Cardiac fibroblast (primary cell): ENCODE results near the gene NOMO2.
"Not testable (repeated sequence)": the region's sequence is repeated elsewhere in the genome, so short reads cannot be mapped to it uniquely, and the experiment has no call there.

Experiments
- DNase-seq, 2 donors: peaks; one replicate each; pipeline versions ENCODE4 v3.0.0 to v3.0.0-alpha.2; 2010; ENCODE audit warnings: low read depth in 2 of 2
- H3K4me3 ChIP-seq, 2 donors: replicated peaks in 1 of 2; 1 replicate in 1 of 2; 2 replicates in 1 of 2; pipeline ENCODE4 v1.5.1; 2011; ENCODE audit warnings: low read depth in 2 of 2, low read length in 2 of 2, mild to moderate bottlenecking in 2 of 2, moderate library complexity in 1 of 2
- TF ChIP-seq, protein P1 (sequence below): IDR thresholded peaks from one replicate; pipeline ENCODE4 v1.5.1; 2011; ENCODE audit warnings: low read depth, mild to moderate bottlenecking, low read length, inconsistent platforms

The NOMO2 gene

DNA sequence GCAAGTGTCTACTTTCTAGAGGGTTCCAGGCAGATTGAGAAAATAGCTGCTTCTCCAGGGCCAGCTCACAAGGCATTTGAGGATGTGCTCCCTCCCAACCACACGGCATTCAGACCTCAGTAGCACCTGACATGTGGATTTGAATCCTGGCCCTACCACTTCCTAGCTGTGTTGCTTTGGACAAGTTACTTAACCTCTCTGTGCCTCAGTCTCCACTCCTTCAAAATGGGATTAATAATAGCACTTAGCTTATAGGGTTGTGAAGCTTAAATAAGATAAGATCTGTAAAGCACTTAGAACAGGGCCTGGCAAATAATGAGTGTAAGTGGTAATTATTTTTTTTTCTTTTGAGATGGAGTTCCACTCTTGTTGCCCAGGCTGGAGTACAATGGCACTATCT, 21.0 kb upstream of the NOMO2 start:
- H3K4me3 ChIP-seq: no peak overlapping the region
- DNase-seq: no peak
- TF ChIP-seq, protein P1, sequence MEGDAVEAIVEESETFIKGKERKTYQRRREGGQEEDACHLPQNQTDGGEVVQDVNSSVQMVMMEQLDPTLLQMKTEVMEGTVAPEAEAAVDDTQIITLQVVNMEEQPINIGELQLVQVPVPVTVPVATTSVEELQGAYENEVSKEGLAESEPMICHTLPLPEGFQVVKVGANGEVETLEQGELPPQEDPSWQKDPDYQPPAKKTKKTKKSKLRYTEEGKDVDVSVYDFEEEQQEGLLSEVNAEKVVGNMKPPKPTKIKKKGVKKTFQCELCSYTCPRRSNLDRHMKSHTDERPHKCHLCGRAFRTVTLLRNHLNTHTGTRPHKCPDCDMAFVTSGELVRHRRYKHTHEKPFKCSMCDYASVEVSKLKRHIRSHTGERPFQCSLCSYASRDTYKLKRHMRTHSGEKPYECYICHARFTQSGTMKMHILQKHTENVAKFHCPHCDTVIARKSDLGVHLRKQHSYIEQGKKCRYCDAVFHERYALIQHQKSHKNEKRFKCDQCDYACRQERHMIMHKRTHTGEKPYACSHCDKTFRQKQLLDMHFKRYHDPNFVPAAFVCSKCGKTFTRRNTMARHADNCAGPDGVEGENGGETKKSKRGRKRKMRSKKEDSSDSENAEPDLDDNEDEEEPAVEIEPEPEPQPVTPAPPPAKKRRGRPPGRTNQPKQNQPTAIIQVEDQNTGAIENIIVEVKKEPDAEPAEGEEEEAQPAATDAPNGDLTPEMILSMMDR: no peak

DNA sequence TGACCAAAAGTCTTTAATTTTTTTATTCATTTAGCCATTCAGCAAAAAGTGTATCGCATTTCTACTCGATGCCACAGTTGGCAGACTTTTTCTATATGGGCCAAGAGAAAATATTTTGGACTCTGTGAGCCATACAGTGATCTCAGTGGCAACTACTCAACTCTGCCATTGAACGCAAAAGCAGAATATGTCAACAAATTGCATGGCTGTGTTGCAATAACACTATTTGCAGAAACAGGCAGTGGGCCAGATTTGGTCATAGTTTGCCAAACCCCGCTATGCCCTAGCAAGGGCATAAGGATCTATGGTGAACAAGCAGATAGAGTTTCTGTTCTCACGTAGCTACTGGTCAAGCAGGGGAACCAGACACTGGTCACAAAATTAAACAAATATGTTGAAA, 18.5 kb upstream of the NOMO2 start:
- H3K4me3 ChIP-seq, DNase-seq: not testable (repeated sequence)

DNA sequence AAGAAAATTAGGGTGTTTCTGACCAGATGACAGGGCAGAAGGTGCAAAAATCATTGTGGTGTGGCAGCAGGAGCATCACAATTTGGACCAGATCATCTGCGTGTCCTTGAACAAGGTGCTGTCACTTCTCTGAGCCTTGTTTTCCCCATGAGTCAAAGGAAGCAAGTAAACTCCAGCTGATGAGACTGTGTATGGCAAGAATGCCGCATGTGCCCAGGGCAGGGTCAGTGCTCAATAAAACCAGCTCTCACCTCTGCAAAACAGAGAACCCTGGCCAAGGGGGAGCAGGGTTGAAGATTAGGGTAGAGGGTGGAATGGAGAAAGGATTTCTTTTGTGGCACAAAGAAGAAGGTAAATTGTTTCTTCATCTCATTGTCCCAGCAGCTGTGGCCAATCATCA, 17.4 kb upstream of the NOMO2 start:
- DNase-seq, H3K4me3 ChIP-seq: not testable (repeated sequence)

DNA sequence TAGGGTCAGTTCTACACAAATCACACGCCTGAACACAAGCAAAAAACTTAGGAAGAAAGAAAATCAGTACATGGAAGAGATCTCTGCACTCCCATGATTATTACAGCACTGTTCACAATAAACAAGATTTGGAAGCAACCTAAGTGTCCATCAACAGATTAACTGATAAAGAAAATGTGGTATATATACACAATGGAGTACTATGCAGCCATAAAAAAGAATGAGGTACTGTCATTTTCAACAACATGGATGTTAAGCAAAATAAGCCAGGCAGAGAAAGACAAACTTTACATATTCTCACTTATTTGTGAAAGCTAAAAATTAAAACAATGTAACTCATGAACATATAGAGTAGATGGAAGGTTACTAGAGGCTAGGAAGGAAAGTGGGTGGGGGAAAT, 16.0 kb upstream of the NOMO2 start:
- DNase-seq, H3K4me3 ChIP-seq: not testable (repeated sequence)

DNA sequence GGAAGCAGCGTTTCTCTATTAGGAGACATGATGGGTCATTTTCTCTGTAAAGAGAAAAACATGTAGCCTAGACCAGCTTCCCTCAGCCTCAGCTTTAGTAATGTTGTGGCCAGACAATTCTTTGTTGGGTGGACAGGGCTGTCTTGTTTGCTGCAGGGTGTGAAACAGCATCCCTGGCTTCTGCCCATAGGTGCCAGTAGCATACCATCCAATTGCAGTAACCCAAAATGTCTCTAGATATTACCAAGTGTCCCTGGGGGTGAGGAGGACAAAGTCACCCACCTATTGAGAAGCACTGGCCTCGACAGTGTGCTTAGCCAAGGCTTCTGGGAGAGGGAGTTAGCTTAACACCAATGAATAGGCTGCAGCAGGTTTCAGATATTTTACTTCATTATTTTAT, 14.0 kb upstream of the NOMO2 start:
- not testable (repeated sequence) for H3K4me3 ChIP-seq, DNase-seq

DNA sequence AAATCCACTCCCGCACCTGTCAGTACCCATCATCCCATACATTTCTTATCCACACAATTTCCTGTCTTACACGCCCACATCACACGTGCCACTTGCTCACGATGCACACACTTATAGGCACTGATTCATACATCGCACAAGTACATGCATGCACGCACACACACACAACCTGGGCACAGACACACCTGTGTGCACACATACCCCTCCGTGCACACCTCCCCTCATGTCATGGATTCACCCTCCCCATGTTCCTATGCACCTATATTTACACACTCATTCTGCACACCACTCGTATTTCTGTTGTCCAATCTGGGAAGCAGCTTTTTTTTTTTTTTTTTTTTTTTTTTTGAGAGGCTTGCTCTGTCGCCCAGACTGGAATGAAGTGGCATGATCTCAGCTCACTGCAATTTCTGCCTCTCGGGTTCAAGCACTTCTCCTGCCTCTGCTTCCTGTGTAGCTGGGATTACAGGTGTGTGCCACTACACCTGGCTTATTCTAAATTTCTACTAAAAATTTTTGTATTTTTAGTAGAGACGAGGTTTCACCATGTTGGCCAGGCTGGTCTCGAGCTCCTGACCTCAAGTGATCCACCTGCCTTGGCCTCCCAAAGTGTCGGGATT, 13.5 kb upstream of the NOMO2 start:
- not testable (repeated sequence) for H3K4me3 ChIP-seq, DNase-seq

DNA sequence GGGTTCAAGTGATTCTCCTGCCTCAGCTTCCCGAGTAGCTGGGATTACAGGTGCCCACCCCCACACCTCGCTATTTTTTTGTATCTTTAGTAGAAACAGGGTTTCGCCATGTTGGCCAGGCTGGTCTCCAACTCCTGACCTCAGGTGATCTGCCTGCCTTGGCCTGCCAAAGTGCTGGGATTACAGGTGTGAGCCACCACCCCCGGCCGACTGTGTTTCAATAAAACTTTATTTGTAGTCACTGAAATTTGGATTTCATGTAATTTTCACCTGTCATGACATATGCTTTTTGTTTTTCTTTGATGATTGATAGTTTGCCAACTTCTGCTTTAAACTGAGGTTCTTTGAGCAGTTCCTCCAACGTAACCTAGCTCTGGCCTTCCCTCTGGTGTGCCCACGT, 12.0 kb upstream of the NOMO2 start:
- not testable (repeated sequence) for H3K4me3 ChIP-seq, DNase-seq

DNA sequence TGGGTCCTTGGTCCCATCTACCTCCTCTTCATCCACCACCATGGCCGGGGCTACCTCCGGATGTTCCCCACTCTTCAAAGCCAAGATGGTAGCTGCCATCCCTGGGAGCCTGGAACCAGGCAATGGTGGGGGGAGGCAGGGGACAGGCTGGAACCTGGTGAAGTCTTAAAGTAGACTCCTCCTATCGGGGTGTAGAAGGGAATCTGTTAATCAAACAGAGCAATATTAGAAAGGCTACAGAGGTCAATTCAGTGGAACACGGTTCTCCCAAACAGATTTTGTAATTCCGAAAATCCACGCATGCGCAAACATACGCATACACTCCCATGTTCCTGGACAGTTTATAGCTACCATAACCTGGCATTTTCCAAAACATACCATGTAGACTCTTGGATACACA, 11.1 kb upstream of the NOMO2 start:
- not testable (repeated sequence) for DNase-seq, H3K4me3 ChIP-seq

DNA sequence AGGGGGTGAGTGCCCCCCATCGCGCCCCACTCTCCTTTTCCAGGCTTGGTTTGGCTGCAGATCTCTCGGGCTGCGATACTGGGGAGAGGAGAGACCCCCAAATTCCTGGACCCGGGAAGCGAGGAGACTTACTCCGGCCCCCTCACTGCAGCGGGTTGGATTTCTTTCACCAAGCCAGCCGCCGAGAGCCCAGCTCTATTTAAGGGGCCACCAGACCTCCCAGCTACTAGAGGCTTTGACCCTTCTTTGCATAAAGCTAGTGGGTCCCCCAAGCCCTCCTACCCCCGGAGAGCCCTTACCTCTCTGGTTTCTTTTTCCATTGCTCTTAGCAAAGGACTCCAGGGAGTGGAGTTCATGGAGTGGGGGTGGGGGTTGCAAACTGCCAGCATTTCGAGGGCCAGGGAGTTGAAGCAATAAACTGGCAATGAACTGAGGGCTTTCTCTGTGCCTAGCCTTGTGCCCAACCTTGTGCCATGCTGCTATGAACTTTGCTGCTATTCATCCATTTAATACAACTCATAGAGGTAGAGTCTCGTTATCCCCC, 9.5 kb upstream of the NOMO2 start:
- not testable (repeated sequence) for DNase-seq
- H3K4me3 ChIP-seq: peak overlapping the region in 1 of 2 donors; percentile 13

DNA sequence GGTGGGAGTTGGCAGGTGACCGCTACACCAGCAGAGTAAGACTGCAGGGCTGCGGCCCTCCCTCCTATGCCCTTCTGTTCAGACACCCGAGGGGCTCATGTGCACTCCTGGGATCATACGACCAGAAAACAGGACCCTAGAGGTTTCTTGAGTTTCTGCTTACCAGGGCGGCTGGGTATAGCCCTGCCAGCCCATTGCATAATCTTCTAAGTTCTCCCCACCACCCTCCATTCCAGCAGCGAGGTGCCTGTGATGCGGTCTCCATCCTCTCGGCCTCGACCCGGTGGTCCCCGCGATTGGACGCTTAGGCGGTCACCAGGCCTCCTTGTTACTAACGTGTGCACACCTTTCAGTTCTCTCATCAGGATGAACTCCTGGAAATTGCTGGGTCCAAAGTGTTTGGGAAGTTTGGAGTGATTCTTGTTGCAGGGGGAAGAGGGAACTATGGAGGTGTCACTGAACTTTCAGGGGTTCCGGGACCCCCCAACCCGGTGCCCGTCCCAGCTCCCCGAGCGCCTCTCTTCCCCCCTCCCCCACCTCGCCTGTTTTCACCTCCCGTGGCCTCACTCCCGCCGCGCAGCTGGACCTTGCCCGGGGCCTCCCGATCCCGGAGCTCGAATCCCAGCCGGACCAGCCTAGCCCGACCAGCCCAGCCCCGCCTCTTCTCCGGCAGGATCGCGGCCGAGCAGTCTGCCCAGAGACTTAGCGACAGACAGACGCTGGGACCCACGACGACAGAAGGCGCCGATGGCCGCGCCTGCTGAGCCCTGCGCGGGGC, 8.8 kb upstream of the NOMO2 start:
- not testable (repeated sequence) for DNase-seq, H3K4me3 ChIP-seq

DNA sequence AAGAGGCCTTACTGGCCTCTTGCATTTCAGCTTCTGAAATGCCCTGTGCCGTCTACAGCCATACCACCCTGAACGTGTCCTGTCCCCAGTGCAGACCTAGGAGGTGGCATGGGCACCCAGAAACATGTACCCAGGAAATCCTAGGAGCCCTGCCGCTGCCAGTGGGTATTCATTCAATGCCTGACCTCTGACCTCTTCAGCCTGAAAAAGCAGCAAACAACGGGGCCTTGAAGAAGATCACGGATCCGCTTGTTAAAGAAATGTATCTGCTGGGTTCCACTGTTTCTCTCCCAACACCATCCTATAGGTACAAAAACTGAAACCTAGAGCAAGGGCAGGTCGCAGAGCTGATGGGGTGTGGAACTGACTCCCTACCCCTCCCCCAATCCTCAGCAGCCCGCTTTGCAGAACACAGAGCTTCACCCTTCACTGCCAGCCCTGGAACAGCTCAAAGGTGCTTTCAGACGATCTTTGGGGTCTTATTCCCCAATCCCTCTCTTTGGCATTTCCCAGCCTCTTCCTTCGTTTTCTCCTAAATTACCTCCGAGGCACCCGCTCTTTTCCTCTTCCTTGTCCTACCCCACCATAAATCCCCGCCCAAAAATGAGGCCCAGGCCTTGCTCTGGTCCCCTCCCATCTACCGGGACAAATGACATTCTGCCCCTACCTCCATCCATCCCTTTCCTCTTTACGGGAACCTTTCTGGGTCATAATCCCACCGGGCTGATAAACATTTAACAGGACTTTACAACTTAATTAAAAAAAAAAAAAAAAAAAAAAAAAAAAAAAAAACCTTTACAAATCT, 1.3 kb downstream of the NOMO2 start:
- peak overlapping the region; percentile 42 to 44 for H3K4me3 ChIP-seq
- not testable (repeated sequence) for DNase-seq

DNA sequence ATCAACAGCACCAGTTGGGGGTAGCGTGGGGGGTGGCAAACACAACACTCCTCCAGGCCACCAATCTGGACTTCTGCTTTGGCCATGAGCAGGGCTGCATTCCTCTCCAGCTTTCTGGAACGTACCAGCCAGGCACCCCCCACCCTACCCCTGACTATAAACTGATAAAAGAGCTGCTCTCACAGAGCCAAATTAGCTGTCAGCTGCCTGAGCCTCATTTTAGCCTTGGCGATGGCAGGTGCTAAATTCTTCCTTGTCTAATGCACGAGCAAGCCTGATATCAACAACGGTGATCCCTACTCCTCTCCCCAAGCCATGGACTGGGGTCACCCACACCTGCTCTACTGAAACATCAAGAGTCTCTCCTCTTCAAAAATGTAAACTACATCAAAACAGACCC, 8.2 kb downstream of the NOMO2 start:
- not testable (repeated sequence) for DNase-seq, H3K4me3 ChIP-seq

DNA sequence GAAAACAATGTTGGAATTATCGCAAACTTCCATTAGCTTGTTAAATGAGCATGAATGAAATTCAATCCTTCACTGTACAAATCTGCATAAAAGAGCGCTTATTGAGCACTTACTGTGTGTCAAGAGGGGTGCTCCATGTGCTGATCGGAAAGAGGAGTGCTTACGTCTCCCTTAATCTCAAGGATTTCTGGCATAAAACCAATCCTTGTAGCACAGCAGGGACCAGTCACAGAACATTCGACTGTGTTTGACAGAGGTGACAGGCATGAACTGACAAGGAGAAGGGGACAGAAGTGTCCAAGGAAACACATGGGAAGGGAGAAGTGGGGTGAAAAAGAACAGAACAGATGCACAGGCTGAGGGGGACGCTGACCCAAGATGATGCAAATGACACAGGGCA, 14.5 kb downstream of the NOMO2 start:
- H3K4me3 ChIP-seq, DNase-seq: not testable (repeated sequence)

DNA sequence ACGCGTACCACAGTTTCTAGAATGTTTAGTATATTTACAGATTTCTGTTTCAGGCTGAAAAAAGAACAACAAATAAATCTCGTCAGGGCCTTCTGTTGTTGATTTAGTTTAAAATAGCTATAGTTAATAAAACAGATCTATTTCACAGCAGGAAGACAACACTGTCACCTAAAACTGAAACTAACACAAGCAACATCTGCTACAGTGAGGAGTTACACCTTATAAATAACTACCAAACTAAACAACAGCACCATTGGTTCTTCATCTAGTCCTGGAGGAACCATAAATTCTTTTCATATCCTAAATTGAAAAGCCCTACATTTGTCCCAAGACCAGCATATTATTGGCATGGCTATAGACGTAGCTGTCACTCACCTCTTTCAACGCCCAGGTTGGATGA, 15.0 kb downstream of the NOMO2 start:
- not testable (repeated sequence) for H3K4me3 ChIP-seq, DNase-seq

DNA sequence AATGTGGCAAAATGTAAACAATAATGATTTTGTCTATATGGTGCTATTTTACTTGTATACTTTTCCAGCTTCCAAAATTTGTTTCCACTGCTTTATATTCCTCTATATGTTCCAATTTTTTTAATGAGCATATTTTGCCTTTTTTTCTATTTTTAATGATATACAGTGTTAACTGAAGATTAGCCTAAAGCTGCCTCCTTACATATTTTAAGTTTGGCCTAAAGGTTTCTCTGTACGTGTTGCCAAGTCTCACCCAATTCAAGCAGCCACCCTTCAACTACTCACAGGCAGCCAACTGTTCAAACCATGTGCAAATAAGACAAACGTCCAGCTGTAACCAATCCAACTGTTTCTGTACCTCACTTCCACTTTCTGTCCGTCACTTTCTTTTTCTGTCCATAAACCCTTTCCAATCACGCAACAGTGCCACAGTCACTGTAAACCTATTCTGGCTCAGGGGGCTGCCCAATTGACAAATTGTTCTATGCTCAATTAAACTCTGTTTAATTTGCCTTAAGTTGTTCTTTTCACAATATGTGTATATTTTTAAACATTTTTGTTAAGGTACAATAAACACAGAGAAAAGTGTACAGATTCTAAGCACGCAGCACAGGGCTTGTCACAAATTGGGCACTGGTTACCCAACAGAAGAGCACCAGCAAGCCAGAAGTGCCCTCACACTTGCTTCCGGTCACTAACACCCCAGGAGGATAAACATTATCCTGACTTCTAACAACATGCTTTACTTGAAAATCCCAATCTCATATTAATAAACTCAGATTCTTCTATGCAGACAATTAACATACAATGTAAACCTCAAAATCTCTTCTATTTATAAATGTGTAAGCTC, 17.4 kb downstream of the NOMO2 start:
- H3K4me3 ChIP-seq, DNase-seq: not testable (repeated sequence)

DNA sequence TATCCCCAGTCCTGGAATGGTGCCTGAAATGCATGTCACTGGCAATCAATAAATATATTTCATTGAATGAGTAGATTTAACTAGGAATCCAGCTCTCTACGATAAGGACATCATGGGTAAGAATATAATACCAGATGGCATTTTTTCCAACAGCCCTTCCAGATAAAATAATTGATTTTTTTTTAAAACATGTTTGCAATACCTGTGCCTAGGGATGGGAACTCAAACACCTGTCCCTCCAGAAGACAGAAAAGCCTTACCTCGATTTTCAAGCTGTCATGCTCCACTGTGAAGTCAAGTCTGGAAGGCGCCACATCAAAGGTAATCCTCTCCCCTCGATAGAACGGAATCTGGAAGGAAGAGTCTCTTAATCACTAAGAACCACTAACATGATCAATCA, 20.0 kb downstream of the NOMO2 start:
- not testable (repeated sequence) for DNase-seq, H3K4me3 ChIP-seq
